ENCODE data around the gene SPATC1L.

The SPATC1L gene

GRCh38 chr21:46156378-46156645, 27.9 kb downstream of the SPATC1L start:
- no peak for DNase-seq (ENCODE audit: low read depth)
- H3K4me3 ChIP-seq (ENCODE audit: low read length), result no peak overlapping the region
- TF ChIP-seq CTCF (conservative IDR thresholded peaks at IDR 0.05; ENCODE audit: low read length), result no peak

GRCh38 chr21:46155514-46156377, 28.5 kb downstream of the SPATC1L start, which contains the start of gene FTCD:
Gene FTCD (minus strand): TSS chr21:46155579. CDS start chr21:46155523, 56 bp downstream.
- DNase-seq (ENCODE audit: low read depth), result no peak
- TF ChIP-seq CTCF (conservative IDR thresholded peaks at IDR 0.05; ENCODE audit: low read length), result no peak
- no peak within 1 kb of the TSS for H3K4me3 ChIP-seq (ENCODE audit: low read length)

GRCh38 chr21:46154955-46155513, 29.2 kb downstream of the SPATC1L start:
- H3K4me3 ChIP-seq (ENCODE audit: low read length), result no peak overlapping the region
- no peak for DNase-seq (ENCODE audit: low read depth)
- no peak for TF ChIP-seq CTCF (conservative IDR thresholded peaks at IDR 0.05; ENCODE audit: low read length)

- DNase-seq (ENCODE audit: low read depth), result no peak
- no peak overlapping the region for H3K4me3 ChIP-seq (ENCODE audit: low read length)
These were observed 29.9 kb downstream of the SPATC1L start for GRCh38 chr21:46154155-46154954.

GRCh38 chr21:46153247-46154154, 30.8 kb downstream of the SPATC1L start:
- peak; percentile 31 for DNase-seq (ENCODE audit: low read depth)
- peak overlapping the region; percentile 9; the same call in 1 of the 2 replicates for H3K4me3 ChIP-seq (ENCODE audit: low read length)
- TF ChIP-seq CTCF (conservative IDR thresholded peaks at IDR 0.05; ENCODE audit: low read length), result peak; percentile 67

More at GRCh38 chr21:46154155-46154954, 29.9 kb downstream of the SPATC1L start:
- TF ChIP-seq CTCF (conservative IDR thresholded peaks at IDR 0.05; ENCODE audit: low read length), result no peak

- no peak for TF ChIP-seq CTCF (conservative IDR thresholded peaks at IDR 0.05; ENCODE audit: low read length)
- no peak for DNase-seq (ENCODE audit: low read depth)
- H3K4me3 ChIP-seq (ENCODE audit: low read length), result peak overlapping the region; percentile 9; the same call in 1 of the 2 replicates
These were observed 31.4 kb downstream of the SPATC1L start for GRCh38 chr21:46152927-46153246.
